ENCODE measurements around the gene P4HTM.
A peak's percentile ranks its signal among the peaks of the same experiment; 100 is the strongest.

Gene P4HTM

GRCh38 chr3:49023775-49024174 lies 33.7 kb downstream of the P4HTM start:
- DNase-seq (ENCODE audit: low read depth in 2 of 2): no peak

- DNase-seq (ENCODE audit: low read depth in 2 of 2): no peak
Observed at GRCh38 chr3:49024449-49024848, 34.4 kb downstream of the P4HTM start.

GRCh38 chr3:49025005-49025792 lies 35.2 kb downstream of the P4HTM start:
- DNase-seq (ENCODE audit: low read depth in 2 of 2): no peak

GRCh38 chr3:49025793-49026520 lies 35.9 kb downstream of the P4HTM start:
- DNase-seq (ENCODE audit: low read depth in 2 of 2): no peak

GRCh38 chr3:49026536-49026935 lies 36.5 kb downstream of the P4HTM start:
- DNase-seq (ENCODE audit: low read depth in 2 of 2): no peak

- no peak for DNase-seq (ENCODE audit: low read depth in 2 of 2)
Observed at GRCh38 chr3:49027634-49028033, 37.6 kb downstream of the P4HTM start.

- no peak for DNase-seq (ENCODE audit: low read depth in 2 of 2)
Observed at GRCh38 chr3:49028298-49028672, 38.2 kb downstream of the P4HTM start.

- peak; percentile 89 to 92 for DNase-seq (ENCODE audit: low read depth in 2 of 2)
Observed at GRCh38 chr3:49028673-49029562, 38.9 kb downstream of the P4HTM start, which contains the start of gene IMPDH2. Gene IMPDH2, minus strand, starts transcription at chr3:49029398. Its CDS starts 48 bp downstream, at chr3:49029350.

GRCh38 chr3:49029563-49029884 lies 39.5 kb downstream of the P4HTM start:
- no peak for DNase-seq (ENCODE audit: low read depth in 2 of 2)

- DNase-seq (ENCODE audit: low read depth in 2 of 2): no peak
Observed at GRCh38 chr3:49030321-49030720, 40.3 kb downstream of the P4HTM start.

GRCh38 chr3:49032646-49033304 lies 42.7 kb downstream of the P4HTM start:
- DNase-seq (ENCODE audit: low read depth in 2 of 2): no peak

GRCh38 chr3:49034650-49035049 lies 44.6 kb downstream of the P4HTM start:
- DNase-seq (ENCODE audit: low read depth in 2 of 2): no peak

- DNase-seq (ENCODE audit: low read depth in 2 of 2): no peak
Observed at GRCh38 chr3:49035281-49035680, 45.2 kb downstream of the P4HTM start.

- no peak for DNase-seq (ENCODE audit: low read depth in 2 of 2)
Observed at GRCh38 chr3:49053543-49053942, 63.5 kb downstream of the P4HTM start.

GRCh38 chr3:49054344-49054862 lies 64.4 kb downstream of the P4HTM start:
- DNase-seq (ENCODE audit: low read depth in 2 of 2): no peak
